ENCODE data around the gene NR2E3. TPM values are rescaled to one million over a fixed set of nuclear protein-coding genes. Genes with fewer than 3 reads are reported as not detected.

The NR2E3 gene
- total RNA-seq, 1 experiment from 2014 or later = 0.43 TPM

- H3K27me3 ChIP-seq = no peaks in the 10 kb centered on the region
- no peak overlapping the region for H3K4me3 ChIP-seq
- no peaks in the 10 kb centered on the region for H3K36me3 ChIP-seq
- H3K9me3 ChIP-seq = no peaks in the 10 kb centered on the region
- no peak for DNase-seq
Measured at GRCh38 chr15:71785996-71786395, 24.4 kb upstream of the NR2E3 start.

DNA sequence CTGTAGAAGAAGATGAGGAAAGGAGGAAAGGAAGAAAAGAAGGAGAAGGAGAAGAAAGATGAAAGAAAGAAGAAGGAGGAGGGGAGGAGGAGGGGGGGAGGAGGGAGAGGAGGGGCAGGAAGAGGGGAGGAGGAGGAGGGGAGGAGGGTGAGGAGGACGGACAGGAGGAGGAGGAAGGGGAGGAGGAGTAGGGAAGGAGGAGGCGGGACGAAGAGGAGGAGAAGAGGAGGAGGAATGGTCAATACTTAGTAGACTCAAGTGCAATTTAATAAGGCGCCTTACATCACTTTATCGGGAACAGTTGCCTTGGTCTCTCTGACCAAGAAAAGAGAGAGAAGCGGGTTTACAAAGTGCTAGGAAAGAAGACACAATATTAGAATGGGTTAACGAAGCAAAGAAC lies 23.7 kb upstream of the NR2E3 start:
- Histone ChIP-seq H3K9me3 (no peaks in the 10 kb centered on the region), H3K4me3 (no peak overlapping the region), H3K36me3 (no peaks in the 10 kb centered on the region), H3K27me3 (no peaks in the 10 kb centered on the region)
- no peak for DNase-seq

DNA sequence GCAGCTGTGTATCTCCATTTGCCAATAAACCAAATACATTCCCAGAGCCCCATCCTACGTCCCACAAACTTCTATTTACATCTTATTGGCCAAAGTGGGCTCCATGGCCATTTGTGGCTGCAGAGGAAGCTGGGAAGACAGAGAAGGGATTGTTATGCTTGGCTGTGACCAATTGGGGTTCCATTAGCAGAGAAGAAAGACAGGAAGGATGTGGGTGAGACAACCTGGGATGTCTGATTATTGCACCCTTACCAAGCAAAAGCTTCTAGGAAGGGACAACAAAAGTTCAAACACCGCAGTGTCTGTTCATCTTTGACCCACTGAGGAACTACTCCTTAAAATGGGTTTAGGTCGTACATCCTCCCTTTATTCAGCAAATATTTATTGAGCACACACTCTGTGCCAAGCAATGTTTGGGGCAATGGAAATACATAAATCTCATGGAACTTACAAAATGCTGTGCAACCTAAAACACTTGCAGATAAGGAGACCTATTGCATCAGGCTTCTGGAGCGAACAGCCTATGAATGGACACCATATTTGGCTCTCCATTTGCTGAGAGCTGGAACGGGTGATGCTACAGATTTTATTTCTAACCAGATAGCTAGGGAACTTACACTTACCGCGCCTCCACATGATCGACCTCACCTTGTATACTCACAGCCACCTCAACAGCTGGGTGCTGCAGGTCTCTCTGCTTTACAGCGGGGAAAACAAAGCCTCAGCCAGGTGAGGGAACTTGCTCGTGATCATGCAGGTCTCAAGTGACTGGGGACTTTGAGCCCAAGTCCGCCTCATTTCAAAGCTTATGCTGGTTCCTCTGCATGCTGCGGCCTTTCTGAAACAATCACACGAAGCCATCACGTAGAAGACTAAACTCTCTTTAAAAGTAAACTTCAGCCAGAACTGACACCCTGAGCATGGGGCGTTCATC lies 21.4 kb upstream of the NR2E3 start:
- Histone ChIP-seq H3K27me3 (no peaks in the 10 kb centered on the region), H3K36me3 (no peaks in the 10 kb centered on the region), H3K9me3 (no peaks in the 10 kb centered on the region), H3K4me3 (no peak overlapping the region)
- no peak for DNase-seq

- Histone ChIP-seq H3K36me3 (no peaks in the 10 kb centered on the region), H3K27me3 (no peaks in the 10 kb centered on the region), H3K9me3 (no peaks in the 10 kb centered on the region), H3K4me3 (no peak overlapping the region)
- no peak for DNase-seq
Measured at GRCh38 chr15:71789616-71790015, 20.7 kb upstream of the NR2E3 start.

- no peak for DNase-seq
- H3K9me3 ChIP-seq = no peaks in the 10 kb centered on the region
- no peaks in the 10 kb centered on the region for H3K27me3 ChIP-seq
- no peak overlapping the region for H3K4me3 ChIP-seq
- no peaks in the 10 kb centered on the region for H3K36me3 ChIP-seq
Measured at GRCh38 chr15:71790081-71790480, 20.3 kb upstream of the NR2E3 start.

DNA sequence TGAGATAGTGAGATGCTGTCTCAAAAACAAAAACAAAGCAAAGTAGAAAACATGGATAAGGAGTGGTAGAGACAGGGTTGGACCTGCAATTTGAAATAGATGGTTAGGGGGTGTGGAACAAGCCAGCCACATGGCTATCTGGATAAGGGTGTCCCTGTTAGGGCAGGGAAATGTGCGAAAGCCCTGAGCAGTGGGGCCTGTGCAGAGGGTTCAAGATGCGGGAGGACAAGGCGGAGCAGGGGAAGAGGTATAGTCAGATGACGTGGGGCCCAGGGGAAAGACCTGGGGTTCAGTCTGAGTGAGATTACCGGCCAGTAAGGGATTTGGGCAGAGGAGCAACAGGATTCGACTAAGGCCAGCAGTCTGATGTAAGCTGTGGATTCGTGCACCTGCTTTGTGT lies 18.4 kb upstream of the NR2E3 start:
- no peaks in the 10 kb centered on the region for H3K36me3 ChIP-seq
- no peaks in the 10 kb centered on the region for H3K9me3 ChIP-seq
- no peak overlapping the region for H3K4me3 ChIP-seq
- no peaks in the 10 kb centered on the region for H3K27me3 ChIP-seq
- no peak for DNase-seq

DNA sequence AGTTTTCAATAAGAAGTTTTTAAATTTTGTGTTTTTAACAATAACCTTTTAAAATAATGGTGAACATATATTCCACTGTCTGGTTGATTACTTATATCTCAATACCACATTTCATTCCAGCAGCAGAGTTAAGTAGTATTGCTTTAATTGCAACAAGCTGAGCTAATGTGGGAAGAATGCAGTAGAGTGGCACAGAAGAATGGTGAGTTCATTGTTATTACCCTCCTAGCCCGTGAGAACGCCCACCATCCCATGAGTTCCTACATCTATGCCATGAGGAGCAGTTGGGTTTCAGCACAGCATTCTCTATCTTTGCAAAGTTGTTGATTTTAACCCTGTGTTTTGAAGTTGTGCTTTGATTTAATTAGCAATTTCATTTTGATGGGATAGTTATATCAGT lies 17.8 kb upstream of the NR2E3 start:
- peak; percentile 34 for DNase-seq
- no peak overlapping the region for H3K4me3 ChIP-seq
- H3K27me3 ChIP-seq = no peaks in the 10 kb centered on the region
- no peaks in the 10 kb centered on the region for H3K36me3 ChIP-seq
- H3K9me3 ChIP-seq = no peaks in the 10 kb centered on the region

- H3K4me3 ChIP-seq = no peak overlapping the region
- H3K27me3 ChIP-seq = no peaks in the 10 kb centered on the region
- H3K9me3 ChIP-seq = no peaks in the 10 kb centered on the region
- no peak for DNase-seq
- H3K36me3 ChIP-seq = no peaks in the 10 kb centered on the region
Measured at GRCh38 chr15:71798641-71799040, 11.7 kb upstream of the NR2E3 start.

- Histone ChIP-seq H3K27me3 (no peaks in the 10 kb centered on the region), H3K4me3 (no peak overlapping the region), H3K36me3 (no peaks in the 10 kb centered on the region), H3K9me3 (no peaks in the 10 kb centered on the region)
- DNase-seq = no peak
Measured at GRCh38 chr15:71800190-71800589, 10.2 kb upstream of the NR2E3 start.

DNA sequence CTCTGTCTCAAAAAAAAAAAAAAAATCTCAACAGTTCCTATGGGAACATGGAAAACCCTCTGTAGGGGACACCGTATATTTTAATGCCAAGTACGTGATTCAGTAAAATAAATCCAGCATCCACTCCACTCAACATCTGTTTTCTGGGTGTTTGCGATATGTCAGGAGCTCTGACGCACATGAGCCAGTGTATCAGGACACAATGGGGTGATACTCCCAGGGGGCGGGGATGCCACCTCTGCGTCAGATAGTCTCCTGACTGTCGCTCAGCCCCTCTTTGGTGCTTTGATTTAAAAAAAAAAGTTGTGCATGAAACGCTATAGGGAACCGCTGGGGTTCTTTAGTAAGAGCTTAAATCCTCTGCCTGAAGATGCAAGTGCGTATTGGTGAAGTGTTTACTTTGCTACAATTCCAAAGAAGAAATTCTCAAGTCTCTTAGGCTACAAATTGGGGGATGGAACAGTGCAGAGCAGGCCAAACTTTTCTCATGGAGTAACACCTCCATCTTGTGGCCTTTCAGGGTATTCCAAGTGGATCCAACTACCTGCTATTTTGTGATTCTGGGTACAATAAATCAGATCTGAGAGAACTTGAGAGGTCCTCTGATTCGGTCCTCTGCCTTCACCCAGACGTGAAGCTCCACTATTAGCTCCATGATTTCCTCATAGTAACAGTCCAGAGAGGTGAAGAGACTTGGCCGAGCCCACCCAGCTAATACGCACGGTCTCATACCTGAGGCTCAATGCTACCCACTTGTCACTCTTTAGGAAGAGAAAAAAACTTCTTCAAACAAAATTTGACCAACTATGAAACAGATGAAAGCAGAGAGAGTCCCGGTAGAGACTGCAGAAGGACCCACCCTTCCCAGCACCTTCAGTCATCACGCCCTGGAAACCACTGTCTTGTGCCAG lies 9.3 kb upstream of the NR2E3 start:
- no peaks in the 10 kb centered on the region for H3K36me3 ChIP-seq
- H3K27me3 ChIP-seq = no peaks in the 10 kb centered on the region
- no peak overlapping the region for H3K4me3 ChIP-seq
- no peaks in the 10 kb centered on the region for H3K9me3 ChIP-seq
- no peak for DNase-seq

GRCh38 chr15:71801935-71802655 lies 8.3 kb upstream of the NR2E3 start:
- Histone ChIP-seq H3K36me3 (no peaks in the 10 kb centered on the region), H3K4me3 (no peak overlapping the region), H3K27me3 (no peaks in the 10 kb centered on the region), H3K9me3 (no peaks in the 10 kb centered on the region)
- DNase-seq = no peak

GRCh38 chr15:71802770-71803169 lies 7.6 kb upstream of the NR2E3 start:
- Histone ChIP-seq H3K36me3 (no peaks in the 10 kb centered on the region), H3K4me3 (no peak overlapping the region), H3K9me3 (no peaks in the 10 kb centered on the region), H3K27me3 (no peaks in the 10 kb centered on the region)
- DNase-seq = peak; percentile 19

DNA sequence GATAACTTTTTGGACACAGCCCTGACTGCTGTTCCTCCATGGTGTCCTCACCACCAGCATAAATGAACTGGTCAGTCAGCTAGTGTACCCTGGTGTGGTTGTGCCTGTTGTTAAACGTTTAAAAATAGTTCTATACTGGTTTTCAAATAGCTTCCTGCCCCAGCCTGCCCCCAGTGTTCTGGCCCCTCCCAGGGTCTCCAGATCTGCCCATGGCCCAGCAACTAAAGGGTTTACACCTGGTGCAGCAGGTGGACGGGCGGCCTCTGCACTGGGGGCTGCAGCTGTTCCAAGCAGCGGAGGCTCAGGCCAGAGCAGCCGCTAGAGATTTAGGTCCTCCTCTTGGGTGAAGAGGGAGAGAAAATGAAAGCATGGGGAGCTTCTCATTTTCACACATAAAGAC lies 6.1 kb upstream of the NR2E3 start:
- Histone ChIP-seq H3K9me3 (no peaks in the 10 kb centered on the region), H3K27me3 (no peaks in the 10 kb centered on the region), H3K36me3 (no peaks in the 10 kb centered on the region), H3K4me3 (no peak overlapping the region)
- no peak for DNase-seq

DNA sequence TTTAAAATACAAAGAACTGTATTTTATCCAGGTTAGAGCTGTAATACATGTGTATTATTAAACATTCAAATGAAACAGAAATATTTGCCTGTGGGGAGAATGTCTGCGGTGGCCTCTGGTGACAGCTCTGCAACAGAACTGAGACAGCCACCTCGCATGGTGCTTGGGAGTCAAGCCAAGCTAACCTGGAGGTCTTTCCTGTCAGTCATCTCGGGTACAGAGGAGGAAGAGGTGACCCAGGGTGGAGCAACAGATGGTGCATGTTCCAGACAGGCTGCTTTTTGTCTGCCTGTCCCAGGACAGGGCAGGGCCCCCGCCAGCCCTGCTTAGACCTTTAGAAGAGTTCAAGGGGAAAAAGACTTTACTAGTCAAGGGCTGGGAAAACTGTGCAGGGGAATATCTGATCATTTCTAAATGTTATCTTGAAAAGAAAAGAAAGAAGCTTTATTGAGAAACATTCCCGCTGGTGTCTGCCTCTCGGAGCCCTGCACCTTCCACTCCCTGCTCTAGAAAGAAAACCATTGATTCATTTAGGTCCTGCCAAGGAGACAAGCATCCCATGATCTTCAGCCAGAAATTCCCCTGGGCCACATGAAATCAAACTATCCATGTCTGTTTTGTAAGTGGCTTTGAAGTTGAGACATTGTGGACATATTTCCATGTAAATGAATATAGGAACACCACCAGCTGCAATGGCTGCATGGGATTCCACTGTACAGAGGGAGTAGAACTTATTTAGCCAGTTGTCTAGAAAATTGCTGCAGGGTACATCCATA lies 5.5 kb upstream of the NR2E3 start:
- no peaks in the 10 kb centered on the region for H3K9me3 ChIP-seq
- H3K36me3 ChIP-seq = no peaks in the 10 kb centered on the region
- H3K27me3 ChIP-seq = no peaks in the 10 kb centered on the region
- no peak for DNase-seq
- H3K4me3 ChIP-seq = no peak overlapping the region

DNA sequence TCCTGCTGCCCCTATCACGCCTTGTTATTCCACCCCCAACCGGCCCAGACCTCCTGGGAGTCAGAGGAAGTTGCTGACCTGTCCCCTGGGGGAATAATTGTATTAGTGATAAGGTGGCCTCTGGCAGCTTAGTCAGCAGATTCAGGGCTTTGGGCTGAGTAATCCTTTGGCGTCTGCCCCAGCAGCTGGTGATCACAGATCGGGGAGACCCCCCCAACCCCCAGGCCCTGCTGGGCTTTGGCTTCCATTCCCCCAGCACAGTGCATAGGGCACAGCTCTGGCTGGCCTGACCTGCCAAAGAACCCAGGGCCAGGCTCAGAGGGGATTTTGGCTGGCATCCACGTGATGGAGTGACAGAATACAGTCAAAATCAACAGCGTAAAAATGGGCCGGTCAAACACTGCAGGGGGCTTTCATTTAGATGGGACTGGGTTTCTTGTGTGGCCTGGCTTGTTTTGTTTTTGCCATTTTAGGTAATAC lies 3.9 kb upstream of the NR2E3 start:
- Histone ChIP-seq H3K9me3 (no peaks in the 10 kb centered on the region), H3K36me3 (no peaks in the 10 kb centered on the region), H3K4me3 (no peak overlapping the region), H3K27me3 (no peaks in the 10 kb centered on the region)
- peak; percentile 59 for DNase-seq

GRCh38 chr15:71807125-71807629 lies 3.2 kb upstream of the NR2E3 start:
- DNase-seq = no peak
- H3K27me3 ChIP-seq = no peaks in the 10 kb centered on the region

More at GRCh38 chr15:71807125-71807629, 3.2 kb upstream of the NR2E3 start:
- Histone ChIP-seq H3K9me3 (no peaks in the 10 kb centered on the region), H3K4me3 (no peak overlapping the region), H3K36me3 (no peaks in the 10 kb centered on the region)
